Activated CD8-positive, alpha-beta memory T cell treated with anti-CD3 and anti-CD28 coated beads for 4 hours (primary cell): ENCODE data around the gene LETM1.

Experiments
- DNase-seq, 2 donors: peaks; one replicate each; pipeline ENCODE4 v3.0.0-alpha.2; 2020; ENCODE audit warnings: low read depth in 2 of 2

Gene LETM1

DNA sequence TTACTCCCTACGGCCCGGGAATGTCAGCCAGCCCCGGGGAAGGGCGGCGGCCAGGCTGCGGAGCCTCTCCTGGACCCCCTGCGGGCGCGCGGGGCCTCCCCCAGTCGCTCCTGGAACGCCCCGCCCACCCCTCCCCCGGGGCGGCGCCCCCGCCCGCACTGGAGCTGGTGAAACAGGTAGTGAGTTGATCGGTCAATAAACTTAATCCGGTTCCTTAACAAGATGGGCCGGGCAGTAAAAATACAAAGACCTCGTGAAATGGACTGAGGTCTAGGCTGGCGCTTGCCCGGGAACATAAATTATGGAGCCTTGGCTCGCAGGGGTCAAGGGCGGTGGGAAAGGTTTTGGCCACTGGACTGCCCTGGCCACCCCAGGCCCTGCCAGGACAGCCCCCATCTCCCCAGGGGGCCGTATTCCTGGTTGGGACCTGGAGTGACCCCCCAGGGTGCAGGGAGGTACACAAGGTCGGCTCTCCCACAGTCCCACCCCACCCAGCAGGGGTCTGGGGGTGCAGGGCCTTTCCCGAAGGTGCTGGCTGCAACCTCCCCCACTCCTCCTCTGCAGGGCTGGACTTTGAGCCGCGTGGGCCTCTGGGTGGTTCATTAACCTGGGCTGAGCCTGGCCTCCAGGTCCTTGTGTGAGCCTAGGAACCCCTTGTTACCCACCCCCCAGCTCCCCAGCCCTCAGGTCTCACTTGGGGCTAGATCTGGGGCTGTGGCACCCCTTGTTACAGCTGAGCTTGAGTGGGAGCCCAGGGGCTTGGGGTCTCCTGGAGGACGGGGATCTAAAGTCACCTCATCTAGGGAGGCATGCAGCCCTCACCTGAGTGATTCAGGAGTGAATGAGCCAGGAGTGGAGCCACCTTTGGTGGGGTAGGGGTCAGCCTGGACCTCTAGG lies 60.4 kb downstream of the LETM1 start:
- no peak for DNase-seq

DNA sequence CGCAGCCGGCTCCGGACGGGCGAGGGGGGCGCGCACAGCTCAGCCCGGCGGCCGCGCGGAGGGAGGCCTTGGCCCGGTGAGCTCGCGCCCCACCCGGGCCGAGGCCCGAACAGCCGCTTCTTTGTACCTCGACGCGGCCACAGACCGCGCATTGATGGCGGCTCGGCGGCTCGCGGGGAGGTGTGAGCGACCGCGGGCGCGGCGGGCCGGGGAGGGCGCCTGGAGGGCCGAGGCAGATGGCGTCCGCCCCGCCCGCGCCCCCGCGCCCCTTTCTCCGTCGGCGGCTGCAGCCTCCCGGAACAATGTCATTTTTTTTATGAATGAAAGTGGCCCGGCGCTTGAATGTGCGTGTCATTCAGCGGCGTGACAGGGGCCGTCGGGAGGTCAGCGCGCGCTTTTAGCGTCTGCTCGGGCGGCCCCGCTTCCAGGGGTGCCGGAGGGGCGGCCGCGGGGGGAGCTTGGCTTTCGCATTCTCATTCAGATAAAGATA lies 61.1 kb downstream of the LETM1 start:
- no peak for DNase-seq

DNA sequence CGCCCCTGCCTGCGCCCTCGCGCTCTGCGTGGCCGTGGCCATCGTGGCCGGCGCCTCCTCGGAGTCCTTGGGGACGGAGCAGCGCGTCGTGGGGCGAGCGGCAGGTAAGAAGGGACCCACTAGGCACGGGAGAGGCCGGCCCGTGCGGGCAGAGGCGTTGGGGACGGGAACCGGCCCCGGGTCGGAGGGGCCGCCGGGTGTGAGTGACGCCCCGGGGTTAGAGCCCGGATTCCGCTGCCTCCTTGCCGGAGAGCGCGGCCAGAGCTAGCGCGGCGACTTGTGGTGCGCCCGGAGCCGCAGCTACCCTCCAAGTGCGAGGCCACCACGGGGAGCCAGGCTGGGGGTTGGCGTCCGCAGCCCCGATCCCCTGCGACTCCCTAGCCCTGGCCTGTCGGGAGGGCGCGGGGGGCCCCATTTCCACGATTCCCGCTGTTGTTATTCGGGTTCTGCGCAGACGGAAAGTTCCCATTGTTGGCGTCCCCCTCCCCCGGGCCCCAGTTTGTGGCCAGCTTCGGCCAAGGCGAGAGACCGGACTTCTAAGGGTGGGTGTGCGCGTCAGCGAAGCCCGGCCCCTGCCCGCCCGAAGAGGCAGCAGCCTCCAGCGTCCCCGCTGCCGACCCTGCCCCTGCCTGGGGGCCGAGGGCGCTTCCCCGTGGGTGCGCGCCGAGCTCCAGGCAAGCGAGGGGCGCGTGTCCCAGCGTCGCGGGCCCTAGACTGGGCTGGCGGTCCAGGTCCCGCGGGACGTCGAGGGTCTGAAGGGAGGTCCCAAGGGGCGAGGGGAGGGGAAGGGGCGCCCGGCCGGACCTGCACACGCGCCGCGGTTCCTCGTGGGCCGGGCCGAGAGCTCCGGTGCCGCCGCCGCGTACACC lies 61.8 kb downstream of the LETM1 start:
- DNase-seq: no peak

DNA sequence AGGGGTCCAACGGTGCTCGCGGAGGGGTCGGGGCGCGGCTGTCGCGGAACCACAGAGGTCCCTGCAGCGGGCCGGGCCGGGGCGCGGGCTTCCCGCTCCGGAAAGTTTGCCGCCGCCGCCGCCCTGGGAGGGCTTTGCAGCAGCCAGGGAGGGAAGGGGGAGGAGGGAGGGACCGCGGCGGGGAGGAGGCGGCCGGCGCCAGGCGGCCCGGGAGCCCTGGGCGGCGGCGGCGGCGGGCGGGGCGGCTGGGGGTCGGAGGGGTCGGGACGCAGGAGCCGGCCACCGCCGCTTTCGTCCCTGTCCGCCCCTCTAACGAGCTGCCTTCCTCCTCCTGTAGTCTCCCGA lies 62.5 kb downstream of the LETM1 start:
- no peak for DNase-seq

DNA sequence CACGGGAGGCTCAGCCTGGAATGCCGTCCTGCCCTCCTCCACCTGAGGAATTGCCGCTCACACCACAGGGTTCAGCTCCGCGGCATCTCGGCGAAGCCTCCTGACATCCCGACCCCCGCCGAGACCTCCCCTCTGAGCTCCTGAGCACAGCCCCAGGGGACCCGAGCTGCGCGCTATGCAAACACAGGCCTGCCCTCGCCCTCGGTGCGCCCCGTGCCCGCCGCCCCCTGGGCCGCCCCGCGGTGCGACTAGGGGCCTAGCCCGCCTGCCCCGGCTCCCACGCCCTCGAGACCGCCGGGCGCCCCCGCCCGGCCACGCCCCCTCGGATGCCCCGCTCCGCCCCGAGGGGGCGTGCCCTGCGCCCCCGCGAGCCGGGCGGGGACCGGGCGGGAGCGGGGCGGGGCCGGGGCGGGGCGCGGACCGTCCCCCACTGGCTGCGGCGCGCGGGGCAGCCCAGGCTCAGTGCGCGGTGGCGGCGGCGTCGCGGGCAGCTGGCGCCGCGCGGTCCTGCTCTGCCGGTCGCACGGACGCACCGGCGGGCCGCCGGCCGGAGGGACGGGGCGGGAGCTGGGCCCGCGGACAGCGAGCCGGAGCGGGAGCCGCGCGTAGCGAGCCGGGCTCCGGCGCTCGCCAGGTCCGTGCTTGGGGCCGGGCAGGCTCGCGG lies 63.0 kb downstream of the LETM1 start, which contains the start of gene FGFR3:
FGFR3 (plus strand) TSS at position 462 of the 664 bp plus-strand sequence. CDS start 642 bp downstream, outside the sequence.
- DNase-seq: no peak

DNA sequence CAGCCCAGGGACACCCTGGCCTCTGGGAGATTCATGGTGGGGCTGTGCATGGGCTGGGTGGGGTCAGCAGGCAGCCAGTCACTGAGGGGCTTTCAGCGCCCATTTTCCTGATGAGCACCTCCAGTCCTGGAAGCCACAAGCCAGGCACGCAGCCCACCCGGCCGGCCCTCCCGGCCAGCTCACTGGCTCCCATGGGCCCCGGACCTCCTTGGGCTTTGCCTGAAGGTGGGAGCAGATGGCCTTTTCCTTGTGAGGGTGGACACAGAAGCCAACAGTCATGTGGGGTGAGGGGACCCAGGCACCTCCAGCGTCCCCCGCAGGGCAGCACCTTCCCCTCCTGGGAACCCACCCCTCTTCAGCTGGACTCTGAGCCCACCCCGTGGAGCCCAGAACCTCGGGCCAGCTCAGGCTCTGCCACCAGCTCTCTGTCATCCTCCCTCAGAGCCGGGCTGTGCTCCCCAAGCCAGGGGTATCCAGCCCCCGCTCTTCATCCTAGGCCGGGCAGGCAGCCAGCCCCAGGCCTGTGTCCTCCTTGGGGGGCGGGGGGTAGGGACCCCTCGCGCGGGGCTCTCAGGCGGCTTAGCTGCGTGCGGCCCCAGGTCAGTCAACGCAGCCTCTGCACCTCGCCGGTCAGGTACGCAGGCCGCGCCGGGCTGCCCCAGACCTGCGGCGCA lies 63.7 kb downstream of the LETM1 start:
- DNase-seq: no peak

DNA sequence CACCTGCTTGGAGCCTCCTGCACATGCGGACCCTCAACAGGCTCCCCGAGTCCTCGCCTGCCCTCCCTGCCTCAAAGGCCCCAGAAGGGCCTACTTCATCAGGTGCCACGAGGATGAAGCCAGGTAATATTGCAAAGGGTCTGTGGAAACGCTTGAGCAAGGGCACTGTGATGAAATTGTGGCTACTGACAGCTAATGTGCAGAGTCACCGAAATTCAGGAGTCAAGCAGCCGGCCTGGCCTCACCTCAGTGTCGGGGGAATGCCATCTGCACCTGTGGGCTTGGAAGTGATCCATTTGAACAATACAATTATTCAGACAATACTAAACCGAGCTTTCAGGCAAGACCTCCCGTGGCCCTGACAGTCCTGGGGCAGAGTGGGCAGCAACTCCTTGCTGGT lies 66.0 kb downstream of the LETM1 start:
- DNase-seq: no peak

DNA sequence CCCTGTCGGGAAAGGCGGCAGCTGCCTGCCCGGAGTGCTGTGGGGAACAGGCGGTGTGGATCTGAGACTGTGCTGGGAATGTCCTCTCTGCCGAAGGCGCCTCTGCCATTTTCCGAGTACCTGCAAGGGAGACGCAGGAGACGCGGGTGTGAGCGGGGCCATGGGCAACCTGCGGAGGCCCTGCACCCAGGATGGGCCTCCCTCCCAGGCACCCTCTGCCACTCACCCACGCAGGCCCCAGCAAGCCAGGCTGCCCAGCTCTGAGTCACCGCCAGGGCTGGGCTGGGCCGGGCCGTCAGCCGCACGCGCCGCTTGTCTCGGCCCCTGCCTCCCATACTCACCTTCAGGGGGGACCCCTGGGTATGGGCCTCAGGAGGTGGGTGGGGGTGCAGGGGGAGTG lies 66.4 kb downstream of the LETM1 start:
- DNase-seq: no peak

DNA sequence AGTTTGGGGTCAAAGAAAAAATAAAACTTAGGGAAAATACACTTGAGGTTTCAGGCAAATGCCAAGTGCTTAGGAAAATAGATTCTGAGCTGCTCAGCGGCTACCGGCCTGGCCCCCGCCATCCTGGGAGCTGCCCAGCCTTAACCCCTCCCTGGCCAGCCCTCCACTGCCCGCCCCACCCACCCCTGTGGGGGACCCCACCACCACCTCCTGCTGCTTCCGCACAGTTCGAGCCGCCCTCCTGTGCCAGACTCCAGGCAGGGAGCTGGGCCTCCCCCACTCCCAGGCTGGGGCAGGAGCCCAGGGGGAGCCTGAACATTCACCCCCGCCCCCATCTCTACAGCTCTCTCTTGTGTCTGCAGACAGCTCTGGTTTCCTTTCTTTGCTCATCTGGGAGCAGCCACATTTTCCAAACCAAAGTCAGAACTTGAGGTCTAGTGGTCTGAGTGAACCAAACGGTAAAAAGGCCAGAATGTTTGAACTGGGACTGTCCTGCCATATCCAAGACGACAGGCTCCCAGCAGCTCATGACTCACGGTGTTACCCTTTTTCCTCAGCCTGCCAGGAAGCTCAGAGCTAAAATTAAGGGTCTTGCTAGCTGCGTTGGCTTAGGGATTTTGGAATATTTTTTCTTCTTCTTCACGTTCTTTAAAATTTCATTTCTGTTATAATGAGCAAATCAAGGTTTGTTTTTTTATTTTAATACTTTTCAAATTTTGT lies 67.5 kb downstream of the LETM1 start:
- DNase-seq: no peak

DNA sequence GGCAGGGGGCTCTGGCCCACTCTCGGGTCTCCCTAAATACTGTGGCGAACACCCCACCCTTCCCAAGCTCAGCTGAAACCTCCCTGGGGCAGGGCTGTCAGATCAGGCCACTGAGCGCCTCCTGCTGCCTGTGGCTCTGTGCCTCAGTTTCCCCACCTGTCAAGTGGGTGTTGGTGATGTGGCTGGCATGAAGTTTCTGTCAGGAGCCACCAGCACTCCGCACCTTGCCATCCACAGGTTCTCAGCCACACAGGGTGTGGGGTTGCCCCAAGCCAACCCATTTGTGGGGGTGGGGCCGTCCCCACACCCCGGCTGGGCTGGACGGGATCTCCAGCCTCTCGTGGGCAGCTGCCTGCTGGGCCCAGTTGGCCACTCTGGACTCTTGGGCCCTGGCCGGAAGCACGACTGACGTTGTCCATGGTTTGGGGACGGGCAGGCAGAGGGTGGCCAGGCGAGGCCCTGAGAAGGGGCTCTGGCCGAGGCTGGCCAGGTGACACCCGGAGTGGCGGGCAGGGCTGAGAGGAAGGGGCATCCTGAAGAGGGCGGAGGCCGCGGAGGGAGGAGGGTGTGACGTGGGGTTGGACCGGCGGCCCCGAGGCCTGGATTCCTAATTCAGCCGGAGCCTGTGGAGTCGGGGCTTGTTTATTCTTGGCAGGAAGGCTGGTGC lies 68.4 kb downstream of the LETM1 start:
- DNase-seq: no peak

DNA sequence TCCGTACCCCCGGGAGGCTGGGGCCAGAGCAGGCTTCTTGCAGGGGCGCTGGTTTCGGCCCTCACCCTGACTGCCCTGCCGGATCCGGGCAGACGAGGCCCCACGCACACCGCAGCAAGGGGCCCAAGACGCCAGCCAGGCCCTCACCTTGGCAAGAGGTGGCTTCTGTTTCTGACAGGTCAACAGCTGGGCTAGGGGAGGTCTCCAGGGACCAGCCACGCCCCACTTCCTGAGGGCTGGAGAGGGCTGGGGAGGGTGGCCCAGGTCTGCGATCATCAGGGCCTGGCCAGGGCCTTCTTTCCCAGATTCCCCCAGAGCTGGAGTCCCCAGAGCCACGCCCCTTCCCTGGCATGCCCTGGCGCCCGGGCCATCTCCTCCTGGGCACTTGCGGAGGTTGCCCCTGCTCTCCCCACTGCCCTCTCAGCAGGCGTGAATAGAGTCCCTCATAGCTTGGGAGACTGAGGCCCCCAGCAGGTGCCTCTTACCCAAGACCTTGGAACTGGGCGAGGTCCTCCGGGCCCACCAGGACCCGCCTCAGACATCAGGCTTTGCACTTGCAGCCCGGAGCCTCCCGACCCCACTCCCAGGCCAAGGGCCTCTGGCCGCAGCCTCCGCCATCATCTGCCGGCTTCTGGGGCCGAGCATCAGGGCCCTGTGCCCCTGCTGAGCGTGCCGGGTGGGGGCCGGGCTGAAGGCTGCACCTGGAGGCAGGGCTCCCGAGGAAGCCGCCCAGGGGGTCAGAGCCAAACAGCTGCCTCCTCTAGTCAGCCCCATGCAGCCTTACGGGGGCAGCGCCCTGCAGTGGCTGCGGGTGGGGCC lies 69.2 kb downstream of the LETM1 start:
- DNase-seq: no peak

DNA sequence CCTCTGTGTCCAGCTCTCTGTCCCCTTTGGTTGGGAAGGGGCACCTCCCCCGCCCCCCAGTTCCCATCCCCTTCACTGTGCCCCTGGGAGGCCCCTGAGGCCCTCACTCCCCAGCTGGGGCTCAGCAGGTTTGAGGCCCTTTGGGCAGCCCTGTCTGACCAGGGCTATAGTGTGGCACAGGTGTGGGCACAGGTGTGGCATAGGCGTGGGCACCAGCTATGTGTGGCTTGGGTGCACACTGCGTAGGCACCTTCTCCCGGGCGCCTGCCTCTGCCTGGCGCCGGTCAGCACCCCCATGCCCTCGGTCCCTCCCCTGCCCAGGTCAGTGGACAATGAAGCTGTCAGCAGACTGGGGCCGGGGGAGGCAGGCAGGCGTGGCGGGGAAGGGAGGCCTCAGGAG lies 70.4 kb downstream of the LETM1 start:
- no peak for DNase-seq

DNA sequence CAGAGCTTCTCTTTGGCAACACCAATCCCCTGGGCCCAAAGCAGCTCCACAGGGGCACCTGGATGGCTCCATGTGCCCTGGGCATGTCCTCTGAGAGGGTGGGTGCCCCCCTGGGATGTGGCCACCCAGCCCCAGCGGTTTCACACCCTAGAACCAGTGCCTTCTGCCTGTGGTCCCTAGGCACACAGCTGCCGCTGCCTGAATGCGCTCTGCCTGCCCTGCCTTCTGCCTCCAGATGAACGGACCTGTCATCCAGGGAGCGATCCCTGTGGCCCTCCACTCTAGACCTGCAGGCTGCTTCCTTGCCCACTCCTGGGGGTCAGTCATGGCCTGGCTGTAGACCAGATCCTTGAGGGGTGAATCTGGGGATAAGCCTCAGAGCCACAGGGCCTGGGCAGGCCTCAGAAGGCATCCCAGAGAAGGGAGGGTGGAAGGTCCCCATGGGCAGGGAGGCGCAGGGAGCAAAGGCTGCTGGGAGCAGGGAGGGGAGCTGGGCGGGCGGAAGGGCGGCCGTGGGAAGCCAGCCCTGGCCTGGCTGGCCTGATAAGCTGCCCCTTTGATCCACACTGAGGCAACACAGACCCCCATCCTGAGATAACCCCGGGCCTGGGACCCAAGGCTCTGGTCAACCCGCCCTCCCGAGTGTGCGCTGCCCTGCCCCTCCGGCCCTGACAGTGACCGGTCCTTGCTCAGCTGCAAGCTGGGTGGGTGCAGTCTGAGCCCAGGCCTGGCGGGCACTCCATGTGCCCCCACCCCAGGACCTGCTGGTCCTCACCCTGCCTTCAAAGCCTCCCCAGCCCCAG lies 71.0 kb downstream of the LETM1 start:
- DNase-seq: no peak

DNA sequence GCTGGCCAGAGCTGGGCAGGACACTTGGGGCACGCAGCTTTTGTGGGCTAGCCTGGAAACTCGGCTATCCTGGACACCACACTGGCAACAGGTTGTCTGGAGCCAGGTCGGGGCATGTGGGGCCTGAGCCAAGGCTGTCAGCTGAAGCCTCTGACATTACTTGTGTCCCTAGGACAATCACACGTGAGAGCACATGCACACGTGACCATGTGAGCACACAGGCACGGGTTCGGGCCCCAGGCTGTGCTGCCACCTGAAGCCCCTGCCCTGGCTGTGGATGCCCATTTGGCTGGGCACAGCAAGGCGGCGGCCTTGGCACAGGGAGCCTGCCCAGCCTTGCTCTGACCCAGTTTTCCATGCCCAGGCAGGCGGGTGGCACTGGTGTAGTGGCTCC lies 71.6 kb downstream of the LETM1 start:
- DNase-seq: no peak

DNA sequence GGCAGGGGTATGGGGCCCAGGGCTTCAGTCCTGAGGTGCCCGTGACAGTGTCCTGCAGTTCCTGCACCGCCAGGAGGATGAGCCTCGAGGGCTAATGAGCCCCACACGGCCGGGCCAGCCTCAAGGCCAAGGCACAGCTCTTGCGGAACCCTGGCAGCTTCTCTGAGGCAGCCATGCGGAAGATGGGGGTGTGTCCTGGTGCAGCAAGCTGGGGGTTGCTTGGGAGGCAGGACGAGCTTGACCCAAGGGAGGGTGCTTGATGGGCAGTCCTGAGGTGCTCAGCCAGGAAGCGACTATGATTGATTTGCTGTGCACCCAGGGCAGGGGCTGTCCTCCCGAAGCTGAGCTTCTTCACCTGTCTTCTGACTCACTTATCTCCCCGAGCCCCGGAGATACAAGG lies 72.0 kb downstream of the LETM1 start:
- no peak for DNase-seq

DNA sequence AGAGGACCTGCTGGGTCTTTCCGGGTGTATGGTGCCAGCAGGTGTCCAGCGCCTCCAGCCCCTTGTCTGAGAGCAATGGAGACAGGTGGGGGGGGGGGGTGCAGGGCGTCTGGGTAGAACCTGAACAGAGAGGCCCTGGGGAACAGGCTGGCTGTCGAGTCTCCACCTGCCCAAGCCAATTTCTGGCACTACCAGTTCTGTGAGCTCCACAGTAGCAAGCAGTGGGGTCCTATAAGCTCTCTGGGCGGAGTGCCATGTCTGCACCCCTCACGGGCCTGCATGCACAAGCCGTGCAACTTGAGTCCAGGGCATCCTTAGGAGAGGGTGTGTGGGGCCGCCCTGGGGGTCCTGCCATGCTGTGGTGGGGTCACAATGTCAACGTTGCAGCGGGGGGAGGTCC lies 72.9 kb downstream of the LETM1 start:
- DNase-seq: no peak

DNA sequence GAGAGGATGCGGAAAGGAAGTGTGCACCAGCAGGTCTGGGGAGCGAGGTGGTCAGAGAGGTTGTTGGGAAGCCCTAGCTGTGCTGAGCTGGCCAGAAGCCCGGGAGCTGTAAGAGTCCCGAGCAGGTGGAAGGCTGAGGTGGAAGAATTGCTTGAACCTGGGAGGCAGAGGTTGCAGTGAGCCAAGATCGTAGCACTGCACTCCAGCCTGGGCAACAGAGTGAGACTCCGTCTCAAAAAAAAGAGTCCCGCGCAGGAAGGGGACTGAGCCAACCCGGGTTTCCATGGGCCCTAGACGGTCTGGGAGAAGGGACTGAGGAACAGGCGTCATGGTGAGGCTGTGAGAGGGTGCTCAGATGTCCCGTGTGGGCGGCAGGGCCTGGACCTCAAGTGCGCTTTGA lies 75.5 kb downstream of the LETM1 start:
- no peak for DNase-seq

DNA sequence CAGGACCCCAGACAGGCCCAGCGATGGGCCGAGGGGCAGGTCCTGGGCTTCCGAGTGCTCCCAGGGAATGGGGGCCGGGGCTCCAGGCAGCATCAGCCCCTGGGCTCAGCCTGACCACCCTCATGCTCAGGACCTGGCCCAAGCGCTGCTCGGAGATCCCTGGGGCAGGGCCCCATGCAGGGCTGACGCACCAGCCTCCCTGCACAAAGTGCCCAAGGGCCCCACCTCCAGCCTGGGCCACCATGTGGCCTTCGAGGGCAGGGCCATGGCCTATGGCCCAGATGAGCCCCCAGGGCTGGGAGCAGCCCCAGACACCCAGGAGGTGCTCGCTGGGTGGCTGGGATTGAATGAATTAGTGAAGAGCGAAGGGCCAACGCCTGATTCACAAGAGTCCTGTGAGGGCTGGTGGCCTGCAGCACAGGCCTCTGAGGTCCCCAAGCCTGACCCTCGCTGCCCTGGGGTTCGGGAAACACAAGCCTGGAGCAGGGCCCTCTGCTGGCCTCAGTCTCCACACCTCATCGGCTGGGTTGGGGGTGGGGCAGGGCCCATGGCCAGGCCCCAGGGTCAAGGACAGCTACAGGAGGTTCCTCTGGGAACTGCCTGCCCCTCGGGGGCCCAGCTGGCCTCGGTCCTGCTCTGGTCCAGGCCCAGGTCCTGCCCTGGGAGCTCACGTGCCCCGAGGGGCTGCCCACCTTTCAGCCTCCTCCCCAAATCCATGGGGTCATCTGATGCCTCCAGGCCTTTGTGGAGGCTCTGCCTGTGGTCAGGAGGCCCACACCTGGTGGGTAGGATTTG lies 76.2 kb downstream of the LETM1 start:
- no peak for DNase-seq
